HG03066 (cell line): ENCODE data around the gene MBD3L1.

Source experiments
- ATAC-seq: cut with Tn5 transposase; IDR thresholded peaks from one replicate; pipeline ENCODE4 v1.9.1; 2021; ENCODE audit warnings: low read depth; ENCODE audit not compliant: unreplicated experiment

Gene MBD3L1

DNA sequence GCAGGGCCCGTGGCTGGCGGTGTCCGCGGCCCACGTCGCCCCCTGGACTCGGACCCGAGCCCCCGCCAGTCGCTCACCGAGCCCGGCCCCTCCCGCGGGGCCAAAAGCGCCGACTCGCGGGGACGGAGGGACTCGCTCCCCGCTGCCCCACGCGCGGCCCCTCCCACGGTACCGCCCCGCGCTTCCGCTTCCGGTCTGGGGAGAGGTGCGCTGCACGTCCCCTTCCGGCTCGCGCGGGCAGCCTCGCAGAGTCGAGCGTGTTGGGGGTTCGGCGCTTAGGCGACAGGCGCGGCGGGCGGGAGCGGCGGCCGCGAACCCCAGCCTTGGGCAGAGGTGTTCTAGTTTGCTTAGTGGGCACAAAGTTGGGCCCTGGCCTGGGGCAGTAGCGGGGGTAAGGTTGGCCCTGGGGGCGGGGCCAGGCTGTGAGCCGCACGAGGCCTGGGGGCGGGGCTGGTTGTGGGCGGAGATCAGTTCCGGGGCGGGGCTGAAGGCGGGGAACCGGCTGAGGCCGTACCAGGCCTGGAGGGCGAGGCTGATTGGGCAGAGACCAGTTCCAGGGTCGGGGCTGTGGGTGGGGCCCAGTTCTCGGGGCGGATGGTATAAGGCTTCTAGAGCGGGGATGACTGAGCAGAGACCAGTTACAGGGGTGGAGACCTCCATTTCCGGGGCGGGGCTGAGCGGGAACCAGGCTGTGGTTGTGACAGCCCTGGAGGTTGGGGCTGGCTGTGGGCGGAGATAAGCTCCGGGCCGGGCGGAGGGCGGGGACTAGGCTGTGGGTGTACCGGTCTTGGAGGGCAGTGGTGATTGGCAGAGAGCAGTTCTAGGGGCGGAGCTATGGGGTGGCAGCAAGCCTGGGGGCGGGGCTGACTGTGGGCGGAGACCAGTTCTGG, at the start of gene MBD3L1, which contains the start of gene ZNF558:
MBD3L1 (plus strand) TSS at position 246 of the 890 bp plus-strand sequence. CDS start 10,302 bp downstream, outside the sequence.
ZNF558 (minus strand) TSS at position 173 of the 890 bp plus-strand sequence. CDS start 9,645 bp downstream, outside the sequence.
- peak; percentile 83 for ATAC-seq

DNA sequence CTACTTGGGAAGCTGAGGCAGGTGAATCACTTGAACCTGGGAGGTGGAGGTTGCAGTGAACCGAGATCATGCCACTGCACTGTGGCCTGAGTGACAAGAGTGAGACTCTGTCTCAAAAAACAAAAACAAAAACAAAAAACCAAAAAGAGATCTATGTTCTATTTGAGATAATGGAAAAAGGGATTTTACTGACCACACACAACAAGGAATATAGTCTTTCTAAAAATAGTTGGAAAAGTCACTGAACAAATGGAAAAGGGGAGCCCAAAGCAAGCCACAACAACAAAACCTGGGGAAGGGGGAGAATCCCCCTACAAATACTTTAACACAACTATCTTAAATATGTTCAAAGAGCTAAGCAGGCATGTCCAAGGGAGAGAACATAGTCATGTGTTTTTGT, 37.4 kb upstream of the MBD3L1 start:
- no peak for ATAC-seq

DNA sequence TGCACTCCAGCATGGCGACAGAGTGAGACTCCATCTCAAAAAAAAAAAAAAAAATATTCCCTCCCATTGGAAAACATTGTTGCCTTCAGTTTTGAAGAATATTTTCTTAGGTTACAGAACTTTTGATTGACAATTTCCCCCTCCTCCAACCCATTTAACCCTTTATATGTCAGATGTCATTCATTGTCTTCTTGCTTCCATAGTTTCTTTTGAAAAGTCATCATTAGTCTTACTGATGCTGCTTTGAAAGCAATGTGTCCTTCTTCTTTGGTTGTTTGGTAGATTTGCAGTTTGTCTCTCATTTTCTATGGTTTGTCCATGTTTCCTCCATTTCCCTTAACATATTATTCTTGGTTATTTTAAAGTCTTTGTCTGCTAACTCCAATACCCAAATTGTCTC, 25.5 kb upstream of the MBD3L1 start:
- ATAC-seq, result no peak

GRCh38 chr19:8811315-8812172, 20.6 kb upstream of the MBD3L1 start:
- ATAC-seq, result no peak

- ATAC-seq, result no peak
Measured at GRCh38 chr19:8814176-8814575, 18.0 kb upstream of the MBD3L1 start.

GRCh38 chr19:8815780-8816179, 16.4 kb upstream of the MBD3L1 start:
- no peak for ATAC-seq

GRCh38 chr19:8820234-8820633, 11.9 kb upstream of the MBD3L1 start:
- no peak for ATAC-seq

DNA sequence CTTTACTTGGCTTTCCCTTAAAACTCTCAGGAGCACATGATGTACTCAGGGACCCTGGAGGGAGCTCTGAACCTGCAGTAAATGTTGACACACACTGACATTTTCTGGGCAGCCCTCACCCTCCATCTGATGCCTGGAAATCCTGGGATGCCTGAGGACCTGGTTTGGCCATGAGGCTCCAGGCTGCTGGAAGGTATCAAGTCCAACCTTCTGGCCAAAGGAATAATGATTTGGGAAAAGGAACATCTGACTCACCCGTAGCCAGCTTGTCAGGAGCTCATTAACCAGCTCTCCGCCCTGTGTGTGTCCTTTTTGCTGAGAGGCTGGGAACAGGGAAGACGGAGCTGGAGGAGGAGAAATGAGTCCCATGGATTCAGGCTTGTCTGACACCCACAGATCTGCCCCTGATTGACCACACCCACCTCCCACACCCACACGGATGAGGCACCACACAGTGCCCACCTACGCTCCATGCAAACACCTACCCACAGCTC, 10.4 kb upstream of the MBD3L1 start:
- ATAC-seq, result no peak

GRCh38 chr19:8826371-8826770, 5.8 kb upstream of the MBD3L1 start:
- ATAC-seq, result no peak

DNA sequence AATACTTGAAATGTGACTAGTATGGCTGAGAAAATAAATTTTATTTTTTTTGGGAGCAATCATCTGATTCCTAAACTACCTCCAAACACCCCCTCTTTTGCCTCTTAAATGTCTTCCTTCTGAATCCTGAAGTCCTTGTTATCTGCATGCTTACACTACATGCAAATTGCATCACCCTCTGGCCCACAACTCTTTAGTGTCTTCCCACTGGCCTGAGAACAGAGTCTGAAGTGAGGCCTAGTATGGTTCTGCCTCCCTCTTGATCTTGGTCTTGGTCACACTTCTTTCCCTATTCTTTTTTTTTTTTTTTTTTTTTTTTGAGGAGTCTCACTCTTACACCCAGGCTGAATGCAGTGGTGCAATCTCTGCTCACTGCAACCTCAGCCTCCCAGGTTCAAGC, 4.9 kb upstream of the MBD3L1 start:
- no peak for ATAC-seq

DNA sequence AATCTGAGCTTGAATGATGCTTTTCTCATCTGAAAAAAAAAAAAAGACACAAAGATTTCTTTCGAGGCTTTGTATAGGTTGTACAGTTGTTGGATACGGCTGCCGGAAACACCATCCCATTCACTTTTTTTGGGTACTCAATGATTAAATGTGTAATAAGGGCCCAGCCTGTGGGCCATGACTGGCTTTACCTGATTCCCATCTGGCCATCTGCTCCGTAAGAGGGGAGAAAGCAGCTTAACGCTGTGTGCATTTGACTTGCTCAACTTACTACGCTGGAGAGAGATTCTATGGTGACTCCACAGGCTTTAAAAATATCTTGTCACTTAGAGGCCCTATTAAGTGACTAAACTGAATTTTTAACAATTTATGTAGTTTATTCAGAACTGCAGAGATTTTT, 804 bp upstream of the MBD3L1 start:
- ATAC-seq, result no peak

- peak; percentile 25 for ATAC-seq
Measured at GRCh38 chr19:8831832-8832131, 395 bp upstream of the MBD3L1 start.

- ATAC-seq, result no peak
Measured at GRCh38 chr19:8835446-8835845, 3.3 kb downstream of the MBD3L1 start.

DNA sequence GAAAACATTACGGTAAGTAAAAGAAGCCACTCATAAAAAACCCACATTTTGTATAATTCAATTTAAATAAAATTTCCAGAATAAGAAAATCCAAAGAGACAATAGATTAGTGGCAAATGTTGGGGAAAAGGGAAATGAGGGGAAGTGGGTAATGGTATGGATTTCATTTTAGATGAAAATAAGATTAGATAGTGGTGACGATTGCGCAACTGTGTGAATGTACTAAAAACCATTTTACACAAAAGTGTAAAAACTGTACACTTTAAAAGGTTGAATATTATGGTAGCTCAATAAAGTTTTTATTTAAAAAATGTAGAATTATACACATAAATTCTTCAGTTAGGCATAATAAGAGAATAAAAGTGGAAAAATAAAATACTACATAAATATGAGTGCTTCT, 3.7 kb downstream of the MBD3L1 start:
- ATAC-seq, result no peak

DNA sequence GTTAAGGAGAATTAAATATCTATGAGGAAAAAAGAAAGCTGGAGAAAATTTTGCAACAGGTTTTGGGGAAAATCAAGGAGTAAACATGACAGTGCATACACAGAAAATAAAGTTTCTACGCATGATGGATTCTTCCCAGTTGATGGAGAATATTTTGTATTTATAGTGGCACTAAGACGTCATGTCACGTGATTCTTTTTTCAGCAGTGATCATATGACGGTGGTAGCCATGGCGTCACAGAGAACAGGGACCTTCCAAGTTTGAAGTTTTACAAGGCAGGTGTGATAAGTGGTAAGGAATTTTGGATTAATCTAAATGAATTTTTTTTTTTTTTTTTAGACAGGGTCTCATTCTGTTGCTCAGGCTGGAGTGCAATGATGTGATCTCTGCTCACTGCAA, 8.5 kb downstream of the MBD3L1 start:
- no peak for ATAC-seq

DNA sequence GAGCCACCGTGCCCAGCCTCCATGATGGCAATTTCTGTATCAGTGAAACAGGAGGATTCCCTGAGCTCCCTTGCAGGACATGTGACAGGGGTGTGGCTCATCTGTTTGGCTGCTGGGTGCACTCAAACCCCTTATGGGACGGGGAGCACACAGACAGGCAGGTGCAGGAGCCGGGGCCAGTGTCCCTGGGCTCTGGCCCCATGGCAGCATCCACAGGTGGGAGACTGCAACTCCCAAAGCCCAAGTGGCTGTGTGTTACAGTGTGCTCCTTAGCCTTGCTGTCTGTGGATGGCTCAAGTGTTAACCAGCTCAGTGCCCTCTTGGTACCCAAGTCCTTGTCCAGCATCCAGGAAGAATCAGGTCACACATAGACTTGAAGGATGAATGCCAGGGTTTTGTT, 14.6 kb downstream of the MBD3L1 start:
- ATAC-seq, result no peak

- no peak for ATAC-seq
Measured at GRCh38 chr19:8849232-8849631, 17.1 kb downstream of the MBD3L1 start.

DNA sequence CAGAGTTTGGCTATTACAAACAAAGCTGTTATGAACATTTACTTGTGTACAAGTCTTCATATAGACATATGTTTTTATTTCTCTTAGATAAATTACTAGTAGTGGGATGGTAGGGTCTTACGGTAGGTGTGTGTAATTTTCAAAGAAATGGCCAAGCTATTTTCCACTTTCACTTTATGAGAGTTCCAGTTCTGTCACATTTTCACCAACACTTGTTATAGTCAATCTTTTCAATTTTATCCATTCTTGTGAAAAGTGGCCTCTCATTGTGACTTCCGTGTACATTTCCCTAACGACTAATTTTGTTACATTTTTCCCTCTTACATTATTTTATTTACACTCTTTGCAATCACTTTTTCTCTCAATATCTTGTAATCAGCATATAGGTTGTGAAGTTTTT, 18.3 kb downstream of the MBD3L1 start:
- ATAC-seq, result no peak

GRCh38 chr19:8858260-8858659, 26.1 kb downstream of the MBD3L1 start:
- ATAC-seq, result no peak

DNA sequence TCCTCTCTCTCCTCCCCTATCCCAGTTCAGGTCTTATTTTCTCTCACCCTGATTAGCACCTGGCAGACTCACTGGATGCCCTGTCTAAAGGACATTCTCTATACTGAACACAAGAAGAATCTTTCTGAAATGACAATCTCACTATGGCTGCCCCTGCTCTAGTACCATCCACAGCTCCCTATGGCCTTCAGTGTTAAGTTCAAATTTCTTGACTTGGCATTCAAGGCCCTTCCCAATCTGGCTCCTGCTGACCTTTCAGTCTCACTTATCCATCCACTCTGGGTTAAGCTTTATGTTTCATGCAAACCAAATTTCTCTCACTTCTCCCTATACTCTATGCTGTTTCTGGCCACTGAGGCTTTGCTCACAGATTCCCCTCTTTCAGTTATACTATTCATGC, 34.2 kb downstream of the MBD3L1 start:
- ATAC-seq, result no peak
